CD14-positive monocyte (primary cell): ENCODE data around the gene TXNDC15. TPM values are rescaled to one million over a fixed set of nuclear protein-coding genes. Genes with fewer than 3 reads are reported as not detected.

ENCODE experiments used
- DNase-seq, 3 donors: peaks; one replicate each; pipeline ENCODE4 v3.0.0-alpha.2; 2011 to 2022
- H2AFZ ChIP-seq: 2 replicates; pipeline ENCODE4 v1.6.0; 2012; ENCODE audit warnings: mild to moderate bottlenecking, low read depth, low read length, inconsistent platforms; ENCODE audit not compliant: insufficient read depth, poor library complexity, severe bottlenecking
- H3K27ac ChIP-seq, 2 donors: 1 replicate in 1 of 2; 2 replicates in 1 of 2; pipeline ENCODE4 v1.5.1; 2012 to 2013; ENCODE audit warnings: low read length in 2 of 2, control low read depth in 1 of 2, inconsistent platforms in 1 of 2, low read depth in 1 of 2, mild to moderate bottlenecking in 1 of 2
- H3K27me3 ChIP-seq, 2 donors: one replicate each; pipeline versions ENCODE4 v1.6.0 to v1.6.1; 2011 to 2013; ENCODE audit warnings: low read length in 2 of 2; ENCODE audit not compliant: control insufficient read depth in 2 of 2, insufficient read depth in 2 of 2
- H3K36me3 ChIP-seq, 2 donors: replicated peaks in 1 of 2; 1 replicate in 1 of 2; 2 replicates in 1 of 2; pipeline versions ENCODE4 v1.5.1 to v1.6.1; 2012 to 2013; ENCODE audit warnings: low read length in 2 of 2, control low read depth in 1 of 2, inconsistent platforms in 1 of 2, mild to moderate bottlenecking in 1 of 2; ENCODE audit not compliant: insufficient read depth in 2 of 2, control insufficient read depth in 1 of 2
- H3K4me1 ChIP-seq, 2 donors: 1 replicate in 1 of 2; 2 replicates in 1 of 2; pipeline versions ENCODE4 v1.5.1 to v1.6.1; 2012 to 2013; ENCODE audit warnings: low read length in 2 of 2, control low read depth in 1 of 2, inconsistent platforms in 1 of 2, mild to moderate bottlenecking in 1 of 2, moderate library complexity in 1 of 2; ENCODE audit not compliant: insufficient read depth in 2 of 2, control insufficient read depth in 1 of 2
- H3K4me2 ChIP-seq: replicated peaks from 2 replicates; pipeline ENCODE3; 2012; ENCODE audit warnings: low read length, moderate library complexity, mild to moderate bottlenecking; ENCODE audit not compliant: poor library complexity, severe bottlenecking; ENCODE audit errors: extremely low read depth
- H3K4me3 ChIP-seq, 3 experiments: fragments of 200-600 bp in 1 of 3; sonication (generic) in 1 of 3; replicated peaks in 1 of 3; 1 replicate in 2 of 3; 2 replicates in 1 of 3; pipeline ENCODE4 v1.5.1; 2011 to 2013; ENCODE audit warnings: low read length in 3 of 3, mild to moderate bottlenecking in 3 of 3, control low read depth in 2 of 3, low read depth in 2 of 3, inconsistent platforms in 1 of 3, moderate library complexity in 1 of 3
- H3K79me2 ChIP-seq: 2 replicates; pipeline ENCODE4 v1.6.0; 2012; ENCODE audit warnings: mild to moderate bottlenecking, control low read depth, inconsistent platforms, low read length, moderate library complexity; ENCODE audit not compliant: insufficient read depth
- H3K9ac ChIP-seq: 2 replicates; pipeline ENCODE4 v1.6.0; 2017; ENCODE audit warnings: low read length, mild to moderate bottlenecking; ENCODE audit not compliant: insufficient read depth, poor library complexity, severe bottlenecking
- H3K9me3 ChIP-seq, 2 donors: replicated peaks in 1 of 2; 1 replicate in 1 of 2; 2 replicates in 1 of 2; pipeline versions ENCODE4 v1.5.1 to v1.6.1; 2012 to 2013; ENCODE audit warnings: low read length in 2 of 2, control low read depth in 1 of 2; ENCODE audit not compliant: control insufficient read depth in 1 of 2, insufficient read depth in 1 of 2
- H4K20me1 ChIP-seq: 2 replicates; pipeline ENCODE4 v1.6.0; 2012; ENCODE audit warnings: mild to moderate bottlenecking, low read length, control low read depth, moderate library complexity; ENCODE audit not compliant: insufficient read depth
- H3K27ac Mint-ChIP-seq, 7 donors: one replicate each; pipeline ENCODE4 v1.8.0; 2020; ENCODE audit warnings: mild to moderate bottlenecking in 7 of 7, mixed read lengths in 7 of 7, moderate library complexity in 6 of 7, inconsistent platforms in 2 of 7
- H3K27me3 Mint-ChIP-seq, 3 donors: one replicate each; pipeline ENCODE4 v1.8.0; 2021 to 2022; ENCODE audit warnings: low read depth in 3 of 3, mild to moderate bottlenecking in 3 of 3, mixed read lengths in 3 of 3, moderate library complexity in 3 of 3, inconsistent platforms in 1 of 3
- H3K36me3 Mint-ChIP-seq, 2 donors: one replicate each; pipeline ENCODE4 v1.8.0; 2020; ENCODE audit warnings: mixed read lengths in 2 of 2, inconsistent platforms in 1 of 2, mild to moderate bottlenecking in 1 of 2
- H3K4me1 Mint-ChIP-seq: one replicate; pipeline ENCODE4 v1.8.0; 2020; ENCODE audit warnings: mild to moderate bottlenecking, mixed read lengths
- H3K4me3 Mint-ChIP-seq, 2 donors: one replicate each; pipeline ENCODE4 v1.8.0; 2020; ENCODE audit warnings: mild to moderate bottlenecking in 2 of 2, mixed read lengths in 2 of 2, moderate library complexity in 1 of 2
- H3K9me3 Mint-ChIP-seq, 7 donors: one replicate each; pipeline ENCODE4 v1.8.0; 2020 to 2022; ENCODE audit warnings: mixed read lengths in 7 of 7, mild to moderate bottlenecking in 6 of 7, moderate library complexity in 6 of 7, inconsistent platforms in 2 of 7
- CTCF ChIP-seq: fragments of 200-600 bp; IDR thresholded peaks from one replicate; pipeline ENCODE4 v1.8.0; 2022; ENCODE audit warnings: antibody characterized with exemption, mild to moderate bottlenecking
- WGBS: methylation state at CpG from one replicate; pipeline ENCODE4 v1.1.5; 2013; ENCODE audit warnings: missing lambda C conversion rate; ENCODE audit not compliant: insufficient coverage; 5-methylcytosine and 5-hydroxymethylcytosine counted together
- intact Hi-C, 2 donors: fragments of 100-400 bp; cut with micrococcal nuclease; formaldehyde crosslinking; loops; one replicate each; pipeline versions ENCODE4 v1.15.0 to v1.15.1; 2023
- polyA plus RNA-seq, 3 donors: library from polyadenylated mRNA; depleted of rRNA in 1 of 3; unstranded in 2 of 3; stranded (reverse) in 1 of 3; fragments of 300-500 nt in 2 of 3; fragments of >200 nt in 1 of 3; fragmentation: Illumina TruSeq in 2 of 3; gene quantifications; 1 replicate in 2 of 3; 2 replicates in 1 of 3; pipeline ENCODE4 v1.2.3, GENCODE V29; 2012 to 2021

The TXNDC15 gene
- polyA plus RNA-seq, 3 donors = 24.1 to 30.9 (median 28.0) TPM

GRCh38 chr5:134892926-134893325, 18.8 kb downstream of the TXNDC15 start:
- Histone ChIP-seq H2AFZ (no peak overlapping the region), H3K9ac (no peak overlapping the region), H3K27me3 (no peaks in the 10 kb centered on the region), H3K27ac (no peak overlapping the region), H4K20me1 (peaks cover 13% of the 10 kb centered on the region), H3K9me3 (no peaks in the 10 kb centered on the region), H3K36me3 (peaks cover 44 to 87% of the 10 kb centered on the region in 2 donors), H3K4me3 (no peak overlapping the region), H3K79me2 (peaks cover 3% of the 10 kb centered on the region), H3K4me2 (no peak overlapping the region), H3K4me1 (no peaks in the 10 kb centered on the region)
- WGBS = no CpG with 5 or more reads among the region's 2 CpGs
- TF ChIP-seq CTCF = no peak
- peak overlapping the region in 1 of 7 donors; percentile 33 for H3K27ac Mint-ChIP-seq
- peaks cover 54 to 67% of the 10 kb centered on the region in 2 donors for H3K36me3 Mint-ChIP-seq
- peaks cover 0 to 7% (median 0%) of the 10 kb centered on the region in 7 donors for H3K9me3 Mint-ChIP-seq
- intact Hi-C loops = no loop called here
- H3K4me1 Mint-ChIP-seq = no peaks in the 10 kb centered on the region
- H3K4me3 Mint-ChIP-seq = no peak overlapping the region
- no peak for DNase-seq
- no peaks in the 10 kb centered on the region for H3K27me3 Mint-ChIP-seq

GRCh38 chr5:134893748-134894505, 19.8 kb downstream of the TXNDC15 start:
- Mint-ChIP-seq H3K27ac (peak overlapping the region in 1 of 7 donors; percentile 33), H3K27me3 (no peaks in the 10 kb centered on the region), H3K36me3 (peaks cover 55 to 67% of the 10 kb centered on the region in 2 donors), H3K4me1 (no peaks in the 10 kb centered on the region), H3K4me3 (no peak overlapping the region), H3K9me3 (peaks cover 0 to 7% (median 0%) of the 10 kb centered on the region in 7 donors)
- no peaks in the 10 kb centered on the region for H3K9me3 ChIP-seq
- H3K27ac ChIP-seq = no peak overlapping the region
- intact Hi-C loops = no loop called here
- no peak overlapping the region for H2AFZ ChIP-seq
- DNase-seq = no peak
- 98% methylated on average over 5 of the region's 7 CpGs for WGBS
- H3K4me3 ChIP-seq = no peak overlapping the region
- peaks cover 35 to 87% of the 10 kb centered on the region in 2 donors for H3K36me3 ChIP-seq
- peaks cover 3% of the 10 kb centered on the region for H3K79me2 ChIP-seq
- H3K4me2 ChIP-seq = no peak overlapping the region
- H3K9ac ChIP-seq = no peak overlapping the region
- no peaks in the 10 kb centered on the region for H3K4me1 ChIP-seq
- TF ChIP-seq CTCF = no peak
- H4K20me1 ChIP-seq = peaks cover 13% of the 10 kb centered on the region
- H3K27me3 ChIP-seq = no peaks in the 10 kb centered on the region
